IMR-90 (cell line): ENCODE data around the gene MEPCE. TPM values are rescaled to one million over a fixed set of nuclear protein-coding genes. Genes with fewer than 3 reads are reported as not detected.

ENCODE experiments used
- ATAC-seq: fragments of 200-7000 bp; cut with Tn5 transposase; 2 replicates; pipeline ENCODE4 v1.9.1; 2020; ENCODE audit warnings: low read depth, mild to moderate bottlenecking, moderate library complexity
- BruUV-seq: library from RNA; stranded (reverse); fragments of 400-500 nt; replicated peaks from 2 replicates; lab custom pipeline; 2021; lab: Mats Ljungman, UMichigan
- CTCF ChIA-PET: fragments of 300-600 bp; formaldehyde crosslinking; extraction: SDS; loops from one replicate; lab custom pipeline; 2021; ENCODE audit warnings: antibody characterized with exemption; lab: Yijun Ruan, JAX
- POLR2A ChIA-PET: fragments of 300-600 bp; sonication (Branson Sonifier 250); formaldehyde crosslinking; loops from one replicate; lab custom pipeline; 2022; ENCODE audit warnings: antibody characterized with exemption; ENCODE audit not compliant: unreplicated experiment; lab: Charles Lee
- DNase-seq: peaks from one replicate; pipeline ENCODE4 v3.0.0; 2013
- H2AFZ ChIP-seq: replicated peaks from 2 replicates; pipeline ENCODE3; 2013; ENCODE audit warnings: low read length, mild to moderate bottlenecking; ENCODE audit not compliant: poor library complexity
- H2AK5ac ChIP-seq: 2 replicates; pipeline ENCODE4 v1.6.1; 2013; ENCODE audit warnings: low read depth, low read length, inconsistent platforms
- H2AK9ac ChIP-seq: replicated peaks from 2 replicates; pipeline ENCODE3; 2013; ENCODE audit warnings: mild to moderate bottlenecking, low read depth, low read length, moderate library complexity; ENCODE audit not compliant: poor library complexity
- H2BK120ac ChIP-seq: 2 replicates; pipeline ENCODE4 v1.6.1; 2013; ENCODE audit warnings: low read depth, low read length, inconsistent platforms
- H2BK15ac ChIP-seq: 3 replicates; pipeline ENCODE4 v1.6.1; 2013; ENCODE audit warnings: low read depth, low read length, inconsistent platforms
- H2BK20ac ChIP-seq: 2 replicates; pipeline ENCODE4 v1.6.1; 2013; ENCODE audit warnings: low read depth, mild to moderate bottlenecking, inconsistent platforms, low read length, moderate library complexity
- H2BK5ac ChIP-seq: 2 replicates; pipeline ENCODE4 v1.6.1; 2013; ENCODE audit warnings: mild to moderate bottlenecking, low read depth, low read length, inconsistent platforms; ENCODE audit not compliant: poor library complexity, severe bottlenecking
- H3K14ac ChIP-seq: replicated peaks from 2 replicates; pipeline ENCODE4 v1.6.1; 2013; ENCODE audit warnings: low read depth, low read length, inconsistent platforms
- H3K18ac ChIP-seq: 2 replicates; pipeline ENCODE4 v1.6.1; 2013; ENCODE audit warnings: low read depth, low read length, control low read depth
- H3K23ac ChIP-seq: 2 replicates; pipeline ENCODE4 v1.6.1; 2013; ENCODE audit warnings: low read depth, low read length, inconsistent platforms
- H3K27ac ChIP-seq: 2 replicates; pipeline ENCODE4 v1.5.1; 2013; ENCODE audit warnings: mild to moderate bottlenecking, control low read depth, low read length; ENCODE audit not compliant: insufficient read depth
- H3K27me3 ChIP-seq: 2 replicates; pipeline ENCODE4 v1.6.1; 2013; ENCODE audit warnings: low read length; ENCODE audit not compliant: control insufficient read depth, insufficient read depth
- H3K36me3 ChIP-seq: 2 replicates; pipeline ENCODE4 v1.6.1; 2013; ENCODE audit warnings: low read length, mixed read lengths; ENCODE audit not compliant: control insufficient read depth, insufficient read depth
- H3K4ac ChIP-seq: 2 replicates; pipeline ENCODE4 v1.6.1; 2013; ENCODE audit warnings: low read depth, low read length, inconsistent platforms
- H3K4me1 ChIP-seq: 2 replicates; pipeline ENCODE4 v1.6.1; 2013; ENCODE audit warnings: low read length, mixed read lengths; ENCODE audit not compliant: control insufficient read depth, insufficient read depth
- H3K4me2 ChIP-seq: 2 replicates; pipeline ENCODE4 v1.6.1; 2013; ENCODE audit warnings: low read depth, mild to moderate bottlenecking, control low read depth, low read length, moderate library complexity
- H3K4me3 ChIP-seq: 2 replicates; pipeline ENCODE4 v1.5.1; 2013; ENCODE audit warnings: low read depth, mild to moderate bottlenecking, control low read depth, low read length, moderate library complexity; ENCODE audit not compliant: insufficient read depth
- H3K56ac ChIP-seq: 2 replicates; pipeline ENCODE4 v1.6.1; 2013; ENCODE audit warnings: low read length, inconsistent platforms; ENCODE audit not compliant: insufficient read depth; ENCODE audit errors: extremely low read depth
- H3K79me1 ChIP-seq, 2 experiments: 2 replicates each; pipeline ENCODE4 v1.6.1; 2013; ENCODE audit warnings: low read length in 2 of 2, inconsistent platforms in 1 of 2, low read depth in 1 of 2
- H3K9ac ChIP-seq: 2 replicates; pipeline ENCODE4 v1.6.1; 2013; ENCODE audit warnings: low read depth, low read length, control low read depth
- H3K9me1 ChIP-seq: 2 replicates; pipeline ENCODE4 v1.6.1; 2013; ENCODE audit warnings: low read length, inconsistent platforms; ENCODE audit not compliant: insufficient read depth
- H3K9me3 ChIP-seq: 2 replicates; pipeline ENCODE4 v1.6.1; 2013; ENCODE audit warnings: low read length; ENCODE audit not compliant: control insufficient read depth, insufficient read depth
- H4K20me1 ChIP-seq: 2 replicates; pipeline ENCODE4 v1.6.1; 2013; ENCODE audit warnings: low read length, inconsistent platforms; ENCODE audit not compliant: insufficient read depth
- H4K5ac ChIP-seq: 2 replicates; pipeline ENCODE4 v1.6.1; 2013; ENCODE audit warnings: mild to moderate bottlenecking, low read depth, low read length, control low read depth
- H4K8ac ChIP-seq, 2 experiments: 2 replicates each; pipeline ENCODE4 v1.6.1; 2013; ENCODE audit warnings: low read depth in 2 of 2, low read length in 2 of 2, control low read depth in 1 of 2, inconsistent platforms in 1 of 2
- H4K91ac ChIP-seq: 2 replicates; pipeline ENCODE4 v1.6.1; 2013; ENCODE audit warnings: low read depth, low read length, inconsistent platforms; ENCODE audit not compliant: insufficient read depth
- MAZ ChIP-seq: IDR thresholded peaks from 2 replicates; pipeline ENCODE4 v1.6.1; 2012; ENCODE audit warnings: low read depth, mild to moderate bottlenecking, low read length, improper control_type of control experiment, moderate library complexity, borderline replicate concordance
- RAD21 ChIP-seq: IDR thresholded peaks from 2 replicates; pipeline ENCODE4 v1.6.1; 2012; ENCODE audit warnings: low read length, improper control_type of control experiment
- WGBS, 2 experiments: methylation state at CpG; one replicate each; pipeline versions ENCODE4 v1.1.5 to v1.1.7; 2013; ENCODE audit warnings: missing lambda C conversion rate in 2 of 2; ENCODE audit not compliant: insufficient read length in 1 of 2; ENCODE audit errors: extremely low coverage in 2 of 2; 5-methylcytosine and 5-hydroxymethylcytosine counted together
- dilution Hi-C: fragments of 300-500 bp; cut with HindIII; formaldehyde crosslinking; loops from one replicate; pipeline ENCODE4 v1.14.3; 2018; ENCODE audit warnings: low sequenced_read_pairs; ENCODE audit not compliant: unreplicated experiment
- in situ Hi-C: fragments of 300-500 bp; cut with MboI; formaldehyde crosslinking; loops from 3 replicates; pipeline ENCODE4 v1.14.3; 2019; ENCODE audit warnings: low sequenced_read_pairs, inconsistent platforms, mixed read lengths
- intact Hi-C: fragments of 100-400 bp; cut with micrococcal nuclease; formaldehyde crosslinking; loops from 2 replicates; pipeline ENCODE4 v1.10.0; 2022
- polyA plus RNA-seq, 3 experiments: library from polyadenylated mRNA; depleted of rRNA; stranded (reverse); fragments of >200 nt; gene quantifications; 2 replicates each; pipeline ENCODE4 v1.2.3, GENCODE V29; 2012; ENCODE audit warnings: low replicate concordance in 1 of 3
- total RNA-seq: library from RNA; depleted of rRNA; stranded (reverse); fragments of >200 nt; gene quantifications from 2 replicates; pipeline ENCODE4 v1.2.3, GENCODE V29; 2012
- TF ChIP-seq, protein P1 (sequence below): conservative IDR thresholded peaks from 2 replicates; pipeline ENCODE4 v1.5.1; 2012; ENCODE audit warnings: mild to moderate bottlenecking, low read depth, low read length, improper control_type of control experiment

The MEPCE gene
- total and polyA plus RNA-seq, 2 of the 4 experiments (the other 2 are of a cell fraction): 18.2 to 22.9 TPM

DNA sequence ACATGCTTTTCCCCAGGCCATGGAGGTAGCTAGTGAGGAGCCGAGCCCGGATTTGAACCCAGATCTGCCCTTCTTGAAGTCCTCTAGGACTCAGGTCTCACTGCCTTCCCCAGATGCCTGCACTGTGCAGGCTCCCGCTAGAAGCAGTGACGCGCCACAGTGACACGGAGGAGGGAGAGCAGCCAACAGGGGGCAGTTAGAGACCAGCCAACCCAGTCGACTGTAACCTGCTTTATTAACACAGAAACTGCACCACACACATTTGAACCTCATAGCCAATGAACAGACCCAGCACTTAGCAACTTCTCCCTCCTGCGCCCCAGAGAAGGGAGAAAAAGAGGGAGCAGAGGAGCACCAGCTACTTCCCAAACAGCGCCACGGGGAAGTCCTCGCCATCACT lies 29.0 kb upstream of the MEPCE start:
- 76% methylated on average over 2 of the region's 11 CpGs; no CpG with 5 or more reads in 1 of the 2 experiments for WGBS, 2 experiments
- ATAC-seq: peak; percentile 35; the same call in 1 of the 2 replicates

More for the DNA sequence above, 29.0 kb upstream of the MEPCE start:
- Histone ChIP-seq H3K56ac (no peak overlapping the region), H4K8ac (no peak overlapping the region), H2AK9ac (no peak overlapping the region), H2BK5ac (no peak overlapping the region), H3K9me1 (no peaks in the 10 kb centered on the region; the same call in 1 of the 2 replicates), H3K27ac (no peak overlapping the region), H3K4me3 (no peak overlapping the region), H3K23ac (no peak overlapping the region), H4K91ac (no peak overlapping the region), H2AK5ac (no peak overlapping the region), H3K18ac (no peak overlapping the region), H2BK20ac (no peak overlapping the region), H3K27me3 (peaks cover 50% of the 10 kb centered on the region), H3K36me3 (no peaks in the 10 kb centered on the region), H3K14ac (no peak overlapping the region), H3K9ac (no peak overlapping the region), H2BK120ac (no peak overlapping the region), H3K9me3 (no peaks in the 10 kb centered on the region), H4K5ac (no peak overlapping the region), H2BK15ac (no peak overlapping the region), H2AFZ (no peak overlapping the region), H3K4me1 (no peaks in the 10 kb centered on the region), H4K20me1 (no peaks in the 10 kb centered on the region), H3K4me2 (no peak overlapping the region), H3K79me1 (no peaks in the 10 kb centered on the region), H3K4ac (no peak overlapping the region)
- BruUV-seq: no TSS peak
- intact Hi-C loops (no loop called here), in situ Hi-C loops (no loop called here), dilution Hi-C loops (no loop called here)
- POLR2A ChIA-PET: no interaction called here
- no peak for DNase-seq
- TF ChIP-seq MAZ (no peak), RAD21 (peak; percentile 23; the same call in 1 of the 2 replicates)
- TF ChIP-seq, protein P1, sequence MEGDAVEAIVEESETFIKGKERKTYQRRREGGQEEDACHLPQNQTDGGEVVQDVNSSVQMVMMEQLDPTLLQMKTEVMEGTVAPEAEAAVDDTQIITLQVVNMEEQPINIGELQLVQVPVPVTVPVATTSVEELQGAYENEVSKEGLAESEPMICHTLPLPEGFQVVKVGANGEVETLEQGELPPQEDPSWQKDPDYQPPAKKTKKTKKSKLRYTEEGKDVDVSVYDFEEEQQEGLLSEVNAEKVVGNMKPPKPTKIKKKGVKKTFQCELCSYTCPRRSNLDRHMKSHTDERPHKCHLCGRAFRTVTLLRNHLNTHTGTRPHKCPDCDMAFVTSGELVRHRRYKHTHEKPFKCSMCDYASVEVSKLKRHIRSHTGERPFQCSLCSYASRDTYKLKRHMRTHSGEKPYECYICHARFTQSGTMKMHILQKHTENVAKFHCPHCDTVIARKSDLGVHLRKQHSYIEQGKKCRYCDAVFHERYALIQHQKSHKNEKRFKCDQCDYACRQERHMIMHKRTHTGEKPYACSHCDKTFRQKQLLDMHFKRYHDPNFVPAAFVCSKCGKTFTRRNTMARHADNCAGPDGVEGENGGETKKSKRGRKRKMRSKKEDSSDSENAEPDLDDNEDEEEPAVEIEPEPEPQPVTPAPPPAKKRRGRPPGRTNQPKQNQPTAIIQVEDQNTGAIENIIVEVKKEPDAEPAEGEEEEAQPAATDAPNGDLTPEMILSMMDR: peak; percentile 20; the same call in 1 of the 2 replicates
- CTCF ChIA-PET: no interaction called here
